Measurements from ENCODE around the gene SH3GLB1.

- TF ChIP-seq CTCF (IDR thresholded peaks at IDR 0.05) (no peak), EZH2 (IDR thresholded peaks at IDR 0.05; ENCODE audit: borderline replicate concordance, insufficient read depth, low read depth, low read length, poor library complexity, severe bottlenecking) (no peak)
Observed at GRCh38 chr1:86747304-86747703, 42.9 kb downstream of the SH3GLB1 start.
